SK-N-SH (cell line): Measurements from ENCODE around the gene IFNGR1. TPM values are rescaled to one million over a fixed set of nuclear protein-coding genes. Genes with fewer than 3 reads are reported as not detected.

Experiments
- CTCF ChIA-PET: fragments of 300-600, 350-600 bp; formaldehyde crosslinking; extraction: SDS; loops from one replicate; lab custom pipeline; 2021; lab: Yijun Ruan, JAX
- POLR2A ChIA-PET: fragments of 350-600 bp; sonication (Branson Sonifier 250); formaldehyde crosslinking; extraction: SDS; loops from one replicate; lab custom pipeline; 2020; ENCODE audit warnings: antibody characterized with exemption, inconsistent platforms; lab: Yijun Ruan, JAX
- DNase-seq: peaks from one replicate; pipeline ENCODE4 v3.0.0; 2012
- H2AFZ ChIP-seq: fragments of 200-600 bp; sonication (generic); 2 replicates; pipeline ENCODE4 v1.8.1; 2016; ENCODE audit warnings: antibody characterized with exemption, mild to moderate bottlenecking, low read depth
- H3F3A ChIP-seq: fragments of 200-600 bp; sonication (generic); replicated peaks from 2 replicates; pipeline ENCODE3; 2016; ENCODE audit warnings: antibody characterized with exemption, mild to moderate bottlenecking; ENCODE audit not compliant: insufficient read depth
- H3K27ac ChIP-seq, 2 experiments: fragments of 200-500 bp in 1 of 2; fragments of 200-600 bp in 1 of 2; sonication (Bioruptor generic) in 1 of 2; sonication (generic), shearing (Covaris generic) in 1 of 2; 2 replicates each; pipeline versions ENCODE4 v1.5.1 to v1.6.1; 2014 to 2016; ENCODE audit warnings: low read depth in 2 of 2, inconsistent platforms in 1 of 2, low read length in 1 of 2, mild to moderate bottlenecking in 1 of 2, mixed read lengths in 1 of 2
- H3K27me3 ChIP-seq: fragments of 200-600 bp; sonication (generic), shearing (Covaris generic); 2 replicates; pipeline ENCODE4 v1.6.1; 2016; ENCODE audit warnings: mixed run types; ENCODE audit not compliant: insufficient read depth
- H3K36me3 ChIP-seq, 2 experiments: fragments of 200-500 bp in 1 of 2; fragments of 200-600 bp in 1 of 2; sonication (Bioruptor generic) in 1 of 2; sonication (generic) in 1 of 2; replicated peaks in 1 of 2; 2 replicates each; pipeline versions ENCODE3 to v1.5.1; 2014 to 2016; ENCODE audit warnings: low read length in 1 of 2, mild to moderate bottlenecking in 1 of 2; ENCODE audit not compliant: insufficient read depth in 2 of 2, control insufficient read depth in 1 of 2
- H3K4me1 ChIP-seq, 2 experiments: fragments of 200-500 bp in 1 of 2; fragments of 200-600 bp in 1 of 2; sonication (Bioruptor generic) in 1 of 2; sonication (generic), shearing (Covaris generic) in 1 of 2; 2 replicates each; pipeline versions ENCODE4 v1.5.1 to v1.6.1; 2014 to 2016; ENCODE audit warnings: low read depth in 1 of 2, low read length in 1 of 2, mixed run types in 1 of 2; ENCODE audit not compliant: insufficient read depth in 2 of 2, control insufficient read depth in 1 of 2
- H3K4me2 ChIP-seq: fragments of 200-600 bp; sonication (generic), shearing (Covaris generic); 2 replicates; pipeline ENCODE4 v1.6.1; 2017; ENCODE audit warnings: mixed run types
- H3K4me3 ChIP-seq, 2 experiments: fragments of 200-500 bp in 1 of 2; fragments of 200-600 bp in 1 of 2; sonication (Bioruptor generic) in 1 of 2; sonication (generic), shearing (Covaris generic) in 1 of 2; 2 replicates each; pipeline versions ENCODE4 v1.5.1 to v1.8.1; 2014 to 2016; ENCODE audit warnings: low read depth in 2 of 2, inconsistent platforms in 1 of 2, low read length in 1 of 2, mild to moderate bottlenecking in 1 of 2, mixed read lengths in 1 of 2, moderate library complexity in 1 of 2
- H3K79me2 ChIP-seq: fragments of 200-600 bp; sonication (generic); 2 replicates; pipeline ENCODE4 v1.8.1; 2017; ENCODE audit warnings: mild to moderate bottlenecking; ENCODE audit not compliant: insufficient read depth
- H3K9ac ChIP-seq: fragments of 200-600 bp; sonication (generic); 2 replicates; pipeline ENCODE4 v1.6.1; 2017; ENCODE audit warnings: mixed run types
- H3K9me2 ChIP-seq: fragments of 200-600 bp; sonication (generic); 2 replicates; pipeline ENCODE4 v1.6.1; 2017; ENCODE audit warnings: mixed run types
- H3K9me3 ChIP-seq: fragments of 200-600 bp; sonication (generic); 2 replicates; pipeline ENCODE4 v1.6.1; 2017; ENCODE audit warnings: mixed run types, mild to moderate bottlenecking, moderate library complexity
- H4K20me1 ChIP-seq: fragments of 200-600 bp; sonication (generic); 2 replicates; pipeline ENCODE4 v1.6.1; 2017; ENCODE audit warnings: mild to moderate bottlenecking, mixed run types; ENCODE audit not compliant: insufficient read depth
- CHD2 ChIP-seq: fragments of 150-350 bp; IDR thresholded peaks from 2 replicates; pipeline ENCODE4 v1.6.1; 2018; ENCODE audit warnings: low read length; ENCODE audit not compliant: partially characterized antibody
- EZH2phosphoT487 ChIP-seq: fragments of 200-600 bp; sonication (generic); IDR thresholded peaks from 2 replicates; pipeline ENCODE4 v1.6.1; 2017; ENCODE audit warnings: low read depth, mixed run types, mild to moderate bottlenecking, antibody characterized with exemption, moderate library complexity, borderline replicate concordance
- FOSL2 ChIP-seq: IDR thresholded peaks from 2 replicates; pipeline ENCODE4 v1.4.0; 2012; ENCODE audit warnings: low read depth, mild to moderate bottlenecking, moderate library complexity, borderline replicate concordance
- MEF2A ChIP-seq: IDR thresholded peaks from 2 replicates; pipeline ENCODE4 v1.4.0; 2012; ENCODE audit warnings: low read depth, borderline replicate concordance
- NFIC ChIP-seq: IDR thresholded peaks from 2 replicates; pipeline ENCODE4 v1.4.0; 2012; ENCODE audit warnings: borderline replicate concordance
- RFX5 ChIP-seq: IDR thresholded peaks from 2 replicates; pipeline ENCODE4 v1.6.1; 2012; ENCODE audit warnings: mild to moderate bottlenecking, improper control_type of control experiment, low read length
- RXRA ChIP-seq: IDR thresholded peaks from 2 replicates; pipeline ENCODE4 v1.4.0; 2012; ENCODE audit warnings: low read depth, mild to moderate bottlenecking, borderline replicate concordance
- SMC3 ChIP-seq: IDR thresholded peaks from 2 replicates; pipeline ENCODE4 v1.6.1; 2012; ENCODE audit warnings: low read depth, low read length, improper control_type of control experiment
- TCF12 ChIP-seq: IDR thresholded peaks from 2 replicates; pipeline ENCODE4 v1.4.0; 2012
- WGBS: methylation state at CpG from one replicate; pipeline ENCODE4 v1.1.6; 2017; ENCODE audit warnings: low lambda C conversion rate; 5-methylcytosine and 5-hydroxymethylcytosine counted together
- polyA plus RNA-seq, 3 experiments: library from polyadenylated mRNA; depleted of rRNA; stranded (reverse); fragments of >200 nt; gene quantifications; 2 replicates each; pipeline ENCODE4 v1.2.3, GENCODE V29; 2012
- TF ChIP-seq, protein P1 (sequence below): IDR thresholded peaks from 2 replicates; pipeline ENCODE4; 2012
- TF ChIP-seq, protein P2 (sequence below): fragments of 150-350 bp; IDR thresholded peaks from 2 replicates; pipeline ENCODE4 v1.6.1; 2016; ENCODE audit warnings: mild to moderate bottlenecking, low read depth, low read length
- TF ChIP-seq, protein P3 (sequence below): IDR thresholded peaks from 2 replicates; pipeline ENCODE4 v1.4.0; 2012; ENCODE audit warnings: low read depth

Gene IFNGR1
- polyA plus RNA-seq, 1 of the 3 experiments (the other 2 are of a cell fraction) = 11.5 TPM

DNA sequence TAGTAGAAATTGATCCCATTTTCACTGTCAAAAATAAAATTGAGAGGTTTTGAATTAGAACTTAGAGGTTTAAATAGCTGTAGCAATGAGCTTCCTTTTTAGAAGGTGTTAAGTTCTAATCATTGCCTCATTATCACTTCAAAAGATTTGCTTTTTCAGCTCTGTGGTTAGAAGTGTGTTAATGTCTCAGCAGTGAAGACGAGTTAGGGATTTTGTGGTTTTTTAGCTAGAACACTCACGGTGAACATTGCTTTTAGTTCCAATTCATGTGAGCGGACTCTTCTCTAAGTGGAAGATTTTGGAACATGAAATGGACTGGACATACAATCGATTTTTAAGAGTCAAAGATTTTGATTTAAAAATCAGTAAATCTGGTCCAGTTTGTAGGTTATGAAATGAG is 12.7 kb upstream of the IFNGR1 start (continued):
- no peak for TF ChIP-seq RXRA
- TF ChIP-seq, protein P1, sequence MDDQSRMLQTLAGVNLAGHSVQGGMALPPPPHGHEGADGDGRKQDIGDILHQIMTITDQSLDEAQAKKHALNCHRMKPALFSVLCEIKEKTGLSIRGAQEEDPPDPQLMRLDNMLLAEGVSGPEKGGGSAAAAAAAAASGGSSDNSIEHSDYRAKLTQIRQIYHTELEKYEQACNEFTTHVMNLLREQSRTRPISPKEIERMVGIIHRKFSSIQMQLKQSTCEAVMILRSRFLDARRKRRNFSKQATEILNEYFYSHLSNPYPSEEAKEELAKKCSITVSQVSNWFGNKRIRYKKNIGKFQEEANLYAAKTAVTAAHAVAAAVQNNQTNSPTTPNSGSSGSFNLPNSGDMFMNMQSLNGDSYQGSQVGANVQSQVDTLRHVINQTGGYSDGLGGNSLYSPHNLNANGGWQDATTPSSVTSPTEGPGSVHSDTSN = no peak
- TF ChIP-seq, protein P2, sequence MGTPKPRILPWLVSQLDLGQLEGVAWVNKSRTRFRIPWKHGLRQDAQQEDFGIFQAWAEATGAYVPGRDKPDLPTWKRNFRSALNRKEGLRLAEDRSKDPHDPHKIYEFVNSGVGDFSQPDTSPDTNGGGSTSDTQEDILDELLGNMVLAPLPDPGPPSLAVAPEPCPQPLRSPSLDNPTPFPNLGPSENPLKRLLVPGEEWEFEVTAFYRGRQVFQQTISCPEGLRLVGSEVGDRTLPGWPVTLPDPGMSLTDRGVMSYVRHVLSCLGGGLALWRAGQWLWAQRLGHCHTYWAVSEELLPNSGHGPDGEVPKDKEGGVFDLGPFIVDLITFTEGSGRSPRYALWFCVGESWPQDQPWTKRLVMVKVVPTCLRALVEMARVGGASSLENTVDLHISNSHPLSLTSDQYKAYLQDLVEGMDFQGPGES = no peak
- TF ChIP-seq RFX5 = no peak
- TF ChIP-seq CHD2 = no peak
- TF ChIP-seq, protein P3, sequence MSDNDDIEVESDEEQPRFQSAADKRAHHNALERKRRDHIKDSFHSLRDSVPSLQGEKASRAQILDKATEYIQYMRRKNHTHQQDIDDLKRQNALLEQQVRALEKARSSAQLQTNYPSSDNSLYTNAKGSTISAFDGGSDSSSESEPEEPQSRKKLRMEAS = no peak
- no peak for TF ChIP-seq SMC3

DNA sequence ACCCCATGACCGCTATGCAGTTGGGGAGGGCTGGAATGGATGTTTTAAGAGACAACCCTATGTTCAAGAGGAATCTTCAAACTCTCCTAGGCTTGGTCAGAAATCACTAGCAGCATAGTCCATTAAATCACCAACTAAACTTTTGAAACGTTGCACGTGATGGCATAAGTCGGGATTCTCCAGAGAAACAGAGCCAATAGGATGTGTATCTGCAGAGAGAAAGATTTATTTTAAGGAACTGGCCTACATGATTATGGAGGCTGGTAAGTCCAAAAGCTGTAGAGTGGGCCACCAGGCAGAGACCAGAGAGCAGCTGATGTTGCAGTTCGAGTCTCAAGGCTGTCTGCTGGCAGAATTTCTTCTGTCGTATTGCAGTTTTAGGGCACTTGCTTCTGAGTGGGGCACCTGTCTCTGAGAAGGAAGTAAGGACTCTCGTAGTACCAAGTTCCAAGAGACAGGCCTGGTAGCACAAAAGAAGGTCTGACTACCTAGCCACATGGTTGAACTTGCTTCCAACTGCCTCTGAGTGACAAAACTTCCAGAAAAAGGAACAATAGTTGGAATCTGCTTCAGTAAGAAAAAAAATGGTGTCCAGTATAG is 11.9 kb upstream of the IFNGR1 start:
- H3K9ac ChIP-seq = no peak overlapping the region
- H3K36me3 ChIP-seq = no peaks in the 10 kb centered on the region
- no peak overlapping the region for H3K4me3 ChIP-seq
- ChIA-PET POLR2A (no interaction called here), CTCF (interaction anchor here (0.9 kb wide), 1 partner anchor 41 kb away, joined by 3 read pairs; no protein-coding TSS in a partner anchor)
- no peak for TF ChIP-seq NFIC
- TF ChIP-seq EZH2phosphoT487 = no peak
- no peak for TF ChIP-seq MEF2A
- no peak for TF ChIP-seq FOSL2
- no peaks in the 10 kb centered on the region for H3F3A ChIP-seq
- H3K4me1 ChIP-seq = no peaks in the 10 kb centered on the region
- H3K27me3 ChIP-seq = no peaks in the 10 kb centered on the region
- no peaks in the 10 kb centered on the region for H3K9me3 ChIP-seq
- DNase-seq = no peak
- H2AFZ ChIP-seq = no peak overlapping the region
- H3K79me2 ChIP-seq = no peaks in the 10 kb centered on the region
- no peak overlapping the region for H3K4me2 ChIP-seq
- WGBS = 45% methylated on average over 7 of the region's 7 CpGs
- H3K9me2 ChIP-seq = no peaks in the 10 kb centered on the region
- H4K20me1 ChIP-seq = no peaks in the 10 kb centered on the region
- no peak overlapping the region for H3K27ac ChIP-seq

DNA sequence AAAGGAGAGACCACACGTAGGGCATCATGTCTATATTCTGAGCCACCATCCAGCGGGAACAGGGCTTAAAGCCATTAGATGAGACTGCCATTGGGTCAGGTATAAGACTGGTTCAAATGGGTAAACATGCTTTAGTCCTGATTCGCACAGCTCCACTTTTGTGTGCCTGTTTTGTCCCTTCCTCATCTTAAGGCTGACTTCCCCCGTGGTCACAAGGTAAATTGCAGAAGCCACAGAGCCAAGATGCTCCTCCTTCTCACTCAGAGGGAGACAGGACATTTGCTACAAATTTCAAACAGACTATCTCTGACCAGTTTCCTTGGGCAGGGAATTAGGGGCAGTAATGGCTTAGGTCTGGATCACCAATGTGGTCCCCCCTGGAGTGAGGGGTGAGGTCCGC is 11.4 kb upstream of the IFNGR1 start:
- H3K4me2 ChIP-seq = no peak overlapping the region
- H3K4me3 ChIP-seq = no peak overlapping the region
- no peaks in the 10 kb centered on the region for H4K20me1 ChIP-seq
- 27% methylated on average over 5 of the region's 5 CpGs for WGBS
- H3K36me3 ChIP-seq = no peaks in the 10 kb centered on the region
- no peak for DNase-seq
- POLR2A ChIA-PET = no interaction called here
- no peaks in the 10 kb centered on the region for H3K4me1 ChIP-seq
- H3F3A ChIP-seq = no peaks in the 10 kb centered on the region
- no peaks in the 10 kb centered on the region for H3K27me3 ChIP-seq
- H2AFZ ChIP-seq = no peak overlapping the region
- no peaks in the 10 kb centered on the region for H3K9me3 ChIP-seq
- no peak overlapping the region for H3K9ac ChIP-seq
- TF ChIP-seq TCF12 = no peak
- no peak overlapping the region for H3K27ac ChIP-seq
- no peaks in the 10 kb centered on the region for H3K79me2 ChIP-seq
- no peaks in the 10 kb centered on the region for H3K9me2 ChIP-seq
- CTCF ChIA-PET = no interaction called here
